Loucy (cell line): ENCODE measurements around the gene SERPING1.

ENCODE experiments used
- H2AFZ ChIP-seq: fragments of 200-600 bp; sonication (generic); 2 replicates; pipeline ENCODE4 v1.6.0; 2016; ENCODE audit warnings: antibody characterized with exemption, mild to moderate bottlenecking, low read length, moderate library complexity
- H3F3A ChIP-seq: fragments of 200-600 bp; 2 replicates; pipeline ENCODE4 v1.6.0; 2016; ENCODE audit warnings: antibody characterized with exemption, low read depth, mild to moderate bottlenecking
- H3K27me3 ChIP-seq: fragments of 200-600 bp; sonication (generic); 2 replicates; pipeline ENCODE4 v1.6.1; 2014; ENCODE audit warnings: low read length, mild to moderate bottlenecking; ENCODE audit not compliant: insufficient read depth, poor library complexity, severe bottlenecking
- H3K36me3 ChIP-seq: fragments of 200-600 bp; sonication (generic); 2 replicates; pipeline ENCODE4 v1.6.1; 2016; ENCODE audit warnings: low read length; ENCODE audit not compliant: insufficient read depth
- H3K4me1 ChIP-seq: fragments of 200-600 bp; sonication (generic); 2 replicates; pipeline ENCODE4 v1.5.1; 2014; ENCODE audit warnings: low read length, mild to moderate bottlenecking; ENCODE audit not compliant: insufficient read depth, poor library complexity, severe bottlenecking
- H3K4me2 ChIP-seq: fragments of 200-600 bp; sonication (generic); 2 replicates; pipeline ENCODE4 v1.6.0; 2014; ENCODE audit warnings: antibody characterized with exemption, low read length, low read depth, mild to moderate bottlenecking; ENCODE audit not compliant: poor library complexity, severe bottlenecking
- H3K4me3 ChIP-seq: fragments of 200-600 bp; sonication (generic); 2 replicates; pipeline ENCODE4 v1.5.1; 2014; ENCODE audit warnings: low read length, mild to moderate bottlenecking, mixed read lengths; ENCODE audit not compliant: poor library complexity, severe bottlenecking
- H3K79me2 ChIP-seq: fragments of 200-600 bp; sonication (generic); 2 replicates; pipeline ENCODE4 v1.6.1; 2014; ENCODE audit warnings: low read length; ENCODE audit not compliant: insufficient read depth
- H3K9ac ChIP-seq: fragments of 200-600 bp; sonication (generic); 2 replicates; pipeline ENCODE4 v1.6.0; 2014; ENCODE audit warnings: mild to moderate bottlenecking, low read depth, low read length, moderate library complexity; ENCODE audit not compliant: poor library complexity, severe bottlenecking
- H3K9me2 ChIP-seq: fragments of 200-600 bp; sonication (generic); replicated peaks from 2 replicates; pipeline ENCODE4 v1.6.1; 2016; ENCODE audit warnings: low read depth, low read length, mixed read lengths
- H3K9me3 ChIP-seq: fragments of 200-600 bp; sonication (generic); 2 replicates; pipeline ENCODE4 v1.6.1; 2014; ENCODE audit warnings: mild to moderate bottlenecking, antibody characterized with exemption, low read length, low read depth; ENCODE audit not compliant: insufficient read depth
- H4K20me1 ChIP-seq: fragments of 200-600 bp; sonication (generic); 2 replicates; pipeline ENCODE4 v1.6.0; 2014; ENCODE audit warnings: antibody characterized with exemption, low read length, mild to moderate bottlenecking; ENCODE audit not compliant: insufficient read depth, poor library complexity, severe bottlenecking
- CTCF ChIP-seq: fragments of 200-600 bp; sonication (generic); conservative IDR thresholded peaks from 2 replicates; pipeline ENCODE4 v1.5.1; 2014; ENCODE audit warnings: mild to moderate bottlenecking, antibody characterized with exemption, low read length
- EZH2phosphoT487 ChIP-seq: fragments of 200-600 bp; IDR thresholded peaks from 2 replicates; pipeline ENCODE4 v1.6.1; 2018; ENCODE audit warnings: antibody characterized with exemption, mild to moderate bottlenecking, moderate library complexity, borderline replicate concordance

SERPING1 gene

GRCh38 chr11:57652662-57653061, 55.2 kb downstream of the SERPING1 start:
- no peak for TF ChIP-seq CTCF
- TF ChIP-seq EZH2phosphoT487 = no peak
- H3K4me2 ChIP-seq = peak overlapping the region; percentile 56
- H2AFZ ChIP-seq = 0 out of 2 replicates have a peak overlapping the region, but pooled peaks have one; percentile 11
- H3K9ac ChIP-seq = peak overlapping the region; percentile 34
- no peaks in the 10 kb centered on the region for H3K36me3 ChIP-seq
- peak overlapping the region; percentile 44 for H3K4me3 ChIP-seq
- H4K20me1 ChIP-seq = no peaks in the 10 kb centered on the region
- H3F3A ChIP-seq = no peaks in the 10 kb centered on the region
- no peaks in the 10 kb centered on the region for H3K9me2 ChIP-seq
- H3K27me3 ChIP-seq = no peaks in the 10 kb centered on the region
- H3K4me1 ChIP-seq = peaks cover 41% of the 10 kb centered on the region
- peaks cover under 1% of the 10 kb centered on the region for H3K79me2 ChIP-seq
- H3K9me3 ChIP-seq = no peaks in the 10 kb centered on the region

GRCh38 chr11:57653163-57653562, 55.7 kb downstream of the SERPING1 start:
- no peak for TF ChIP-seq CTCF
- TF ChIP-seq EZH2phosphoT487 = no peak
- H3K9me3 ChIP-seq = no peaks in the 10 kb centered on the region

GRCh38 chr11:57656885-57657193, 59.4 kb downstream of the SERPING1 start:
- Histone ChIP-seq H2AFZ (peak overlapping the region; percentile 72; the same call in 1 of the 2 replicates), H3K4me3 (peak overlapping the region; percentile 84), H3F3A (no peaks in the 10 kb centered on the region), H3K4me2 (peak overlapping the region; percentile 63), H3K36me3 (peaks cover 10% of the 10 kb centered on the region; the same call in 1 of the 2 replicates), H3K27me3 (no peaks in the 10 kb centered on the region), H3K4me1 (peaks cover 18% of the 10 kb centered on the region), H3K9me2 (no peaks in the 10 kb centered on the region), H4K20me1 (peaks cover 12% of the 10 kb centered on the region), H3K79me2 (peaks cover 36% of the 10 kb centered on the region), H3K9ac (peak overlapping the region; percentile 77), H3K9me3 (no peaks in the 10 kb centered on the region)
- no peak for TF ChIP-seq CTCF
- no peak for TF ChIP-seq EZH2phosphoT487

More at GRCh38 chr11:57653163-57653562, 55.7 kb downstream of the SERPING1 start:
- Histone ChIP-seq H3K4me2 (peak overlapping the region; percentile 56), H3K79me2 (peaks cover 5% of the 10 kb centered on the region), H2AFZ (0 out of 2 replicates have a peak overlapping the region, but pooled peaks have one; percentile 11), H4K20me1 (peaks cover 4% of the 10 kb centered on the region), H3K9me2 (no peaks in the 10 kb centered on the region), H3F3A (no peaks in the 10 kb centered on the region), H3K4me1 (peaks cover 36% of the 10 kb centered on the region), H3K36me3 (no peaks in the 10 kb centered on the region), H3K4me3 (peak overlapping the region; percentile 44), H3K9ac (peak overlapping the region; percentile 34), H3K27me3 (no peaks in the 10 kb centered on the region)
